Thyroid gland (tissue), 4 donors: Measurements from ENCODE around the gene MAK. TPM values are rescaled to one million over a fixed set of nuclear protein-coding genes. Genes with fewer than 3 reads are reported as not detected.
"Not testable (repeated sequence)": the region's sequence is repeated elsewhere in the genome, so short reads cannot be mapped to it uniquely, and the experiment has no call there.

ENCODE experiments used
- DNase-seq, 2 donors: peaks; one replicate each; pipeline ENCODE4 v3.0.0-alpha.2; 2019
- H3K27ac ChIP-seq, 3 donors: fragments of 200-600 bp; sonication (generic); 1 replicate in 2 of 3; 2 replicates in 1 of 3; pipeline ENCODE4 v1.5.1; 2016 to 2019; ENCODE audit warnings: mild to moderate bottlenecking in 1 of 3, moderate library complexity in 1 of 3
- H3K27me3 ChIP-seq: fragments of 200-600 bp; sonication (generic); one replicate; pipeline ENCODE4 v1.5.1; 2019
- H3K36me3 ChIP-seq, 2 donors: fragments of 200-600 bp; sonication (generic); one replicate each; pipeline ENCODE4 v1.5.1; 2016 to 2019
- H3K4me1 ChIP-seq, 2 donors: fragments of 200-600 bp; sonication (generic); one replicate each; pipeline ENCODE4 v1.5.1; 2017 to 2019
- H3K4me3 ChIP-seq, 3 donors: fragments of 200-600 bp; sonication (generic); replicated peaks in 1 of 3; 1 replicate in 2 of 3; 2 replicates in 1 of 3; pipeline ENCODE4 v1.5.1; 2016; ENCODE audit warnings: mild to moderate bottlenecking in 1 of 3
- H3K9me3 ChIP-seq: fragments of 200-600 bp; sonication (generic); one replicate; pipeline ENCODE4 v1.5.1; 2017
- POLR2A ChIP-seq, 2 donors: fragments of 450-650 bp; IDR thresholded peaks; one replicate each; pipeline ENCODE4 v1.6.1; 2017; ENCODE audit warnings: antibody characterized with exemption in 2 of 2, mild to moderate bottlenecking in 2 of 2, moderate library complexity in 1 of 2
- WGBS, 2 donors: methylation state at CpG; one replicate each; pipeline ENCODE4 v1.1.5; 2017; 5-methylcytosine and 5-hydroxymethylcytosine counted together
- intact Hi-C: fragments of 100-400 bp; cut with DNase I; formaldehyde crosslinking; loops from one replicate; pipeline ENCODE4 v1.15.1; 2023
- total RNA-seq, 4 donors: library from RNA; depleted of rRNA; stranded (reverse); fragments of >200 nt; gene quantifications; one replicate each; pipeline ENCODE4 v1.2.3, GENCODE V29; 2016
- TF ChIP-seq, protein P1 (sequence below), 6 experiments: fragments of 200-600 bp in 3 of 6; fragments of 450-650 bp in 3 of 6; sonication (generic) in 3 of 6; IDR thresholded peaks; one replicate each; pipeline ENCODE4 v1.5.1; 2016 to 2019; ENCODE audit warnings: antibody characterized with exemption in 6 of 6, mild to moderate bottlenecking in 2 of 6, inconsistent platforms in 1 of 6, moderate library complexity in 1 of 6

The MAK gene
- total RNA-seq, 4 donors from 2014 or later: 0.21 TPM; not detected in 3

DNA sequence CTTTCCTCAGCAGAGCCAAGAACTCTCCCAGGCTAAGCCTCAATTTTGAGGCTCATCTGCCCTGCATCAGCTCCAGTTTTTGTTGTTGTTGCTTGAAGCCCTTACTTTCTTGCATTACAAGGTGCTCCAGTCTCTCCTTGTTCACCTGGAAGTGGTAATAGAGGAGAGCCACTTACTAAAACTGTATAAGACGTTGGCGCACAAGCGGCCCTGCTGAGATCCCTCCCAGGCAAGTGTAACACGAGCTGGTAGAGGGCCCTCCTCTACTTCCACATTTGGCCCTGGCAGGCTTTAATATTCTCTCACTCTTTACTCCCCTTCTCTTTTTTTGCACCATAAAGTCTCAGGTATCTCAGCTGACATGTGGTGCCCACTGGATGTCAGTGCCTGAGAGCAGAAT is 24.0 kb upstream of the MAK start:
- H3K27ac ChIP-seq: no peak overlapping the region
- intact Hi-C loops: no loop called here
- H3K9me3 ChIP-seq: no peaks in the 10 kb centered on the region
- no peaks in the 10 kb centered on the region for H3K27me3 ChIP-seq
- H3K36me3 ChIP-seq: no peaks in the 10 kb centered on the region
- 81 to 86% methylated on average over 4 of the region's 4 CpGs for WGBS, 2 donors
- TF ChIP-seq POLR2A (IDR thresholded peaks at IDR 0.05): no peak
- TF ChIP-seq, protein P1, sequence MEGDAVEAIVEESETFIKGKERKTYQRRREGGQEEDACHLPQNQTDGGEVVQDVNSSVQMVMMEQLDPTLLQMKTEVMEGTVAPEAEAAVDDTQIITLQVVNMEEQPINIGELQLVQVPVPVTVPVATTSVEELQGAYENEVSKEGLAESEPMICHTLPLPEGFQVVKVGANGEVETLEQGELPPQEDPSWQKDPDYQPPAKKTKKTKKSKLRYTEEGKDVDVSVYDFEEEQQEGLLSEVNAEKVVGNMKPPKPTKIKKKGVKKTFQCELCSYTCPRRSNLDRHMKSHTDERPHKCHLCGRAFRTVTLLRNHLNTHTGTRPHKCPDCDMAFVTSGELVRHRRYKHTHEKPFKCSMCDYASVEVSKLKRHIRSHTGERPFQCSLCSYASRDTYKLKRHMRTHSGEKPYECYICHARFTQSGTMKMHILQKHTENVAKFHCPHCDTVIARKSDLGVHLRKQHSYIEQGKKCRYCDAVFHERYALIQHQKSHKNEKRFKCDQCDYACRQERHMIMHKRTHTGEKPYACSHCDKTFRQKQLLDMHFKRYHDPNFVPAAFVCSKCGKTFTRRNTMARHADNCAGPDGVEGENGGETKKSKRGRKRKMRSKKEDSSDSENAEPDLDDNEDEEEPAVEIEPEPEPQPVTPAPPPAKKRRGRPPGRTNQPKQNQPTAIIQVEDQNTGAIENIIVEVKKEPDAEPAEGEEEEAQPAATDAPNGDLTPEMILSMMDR (IDR thresholded peaks at IDR 0.05): no peak
- no peak overlapping the region for H3K4me3 ChIP-seq
- no peak for DNase-seq
- peaks cover 0 to 3% of the 10 kb centered on the region in 2 donors for H3K4me1 ChIP-seq

DNA sequence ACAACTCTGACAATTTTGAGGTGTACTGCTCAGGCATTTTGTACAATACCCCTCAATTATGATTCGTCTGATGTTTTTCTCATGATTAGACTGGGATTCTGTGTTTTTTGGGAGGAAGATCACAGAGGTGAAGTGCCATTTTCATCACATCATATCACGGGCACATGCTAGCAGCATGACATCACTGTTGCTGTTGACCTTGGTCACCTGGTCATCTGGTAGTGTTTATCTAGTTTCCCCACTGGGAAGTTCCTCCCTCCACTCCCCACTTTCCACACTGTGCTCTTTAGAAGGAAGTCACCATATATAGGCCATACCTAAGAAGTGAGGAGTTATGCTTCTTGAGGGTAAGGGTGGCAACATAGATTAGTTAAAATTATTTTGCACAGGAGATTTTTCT is 22.7 kb upstream of the MAK start:
- Histone ChIP-seq H3K27ac (no peak overlapping the region), H3K4me1 (peaks cover 0 to 3% of the 10 kb centered on the region in 2 donors), H3K36me3 (no peaks in the 10 kb centered on the region), H3K9me3 (no peaks in the 10 kb centered on the region), H3K27me3 (no peaks in the 10 kb centered on the region), H3K4me3 (no peak overlapping the region)
- TF ChIP-seq, protein P1 (IDR thresholded peaks at IDR 0.05): no peak
- TF ChIP-seq POLR2A (IDR thresholded peaks at IDR 0.05): no peak
- no peak for DNase-seq
- WGBS, 2 donors: 92 to 94% methylated on average over 2 of the region's 2 CpGs
- intact Hi-C loops: no loop called here

DNA sequence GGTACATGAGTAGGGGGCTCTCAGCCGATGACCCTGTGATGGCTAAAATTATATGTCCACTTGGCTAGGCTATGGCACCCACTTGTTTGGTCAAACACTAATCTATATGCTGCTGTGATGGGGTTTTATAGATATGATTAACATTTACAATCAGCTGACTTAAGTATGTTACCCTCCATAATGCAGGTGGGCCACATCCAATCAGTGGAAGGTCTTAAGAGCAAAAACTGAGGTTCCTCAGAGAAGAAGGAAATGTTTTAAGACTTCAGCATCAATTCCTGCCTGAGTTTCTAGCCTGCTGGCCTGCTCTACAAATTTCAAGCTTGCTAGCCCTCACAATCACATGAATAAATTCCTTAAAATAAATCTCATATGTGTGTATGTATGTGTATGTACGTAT is 18.9 kb upstream of the MAK start:
- intact Hi-C loops: no loop called here
- 94 to 97% methylated on average over 2 of the region's 2 CpGs for WGBS, 2 donors

DNA sequence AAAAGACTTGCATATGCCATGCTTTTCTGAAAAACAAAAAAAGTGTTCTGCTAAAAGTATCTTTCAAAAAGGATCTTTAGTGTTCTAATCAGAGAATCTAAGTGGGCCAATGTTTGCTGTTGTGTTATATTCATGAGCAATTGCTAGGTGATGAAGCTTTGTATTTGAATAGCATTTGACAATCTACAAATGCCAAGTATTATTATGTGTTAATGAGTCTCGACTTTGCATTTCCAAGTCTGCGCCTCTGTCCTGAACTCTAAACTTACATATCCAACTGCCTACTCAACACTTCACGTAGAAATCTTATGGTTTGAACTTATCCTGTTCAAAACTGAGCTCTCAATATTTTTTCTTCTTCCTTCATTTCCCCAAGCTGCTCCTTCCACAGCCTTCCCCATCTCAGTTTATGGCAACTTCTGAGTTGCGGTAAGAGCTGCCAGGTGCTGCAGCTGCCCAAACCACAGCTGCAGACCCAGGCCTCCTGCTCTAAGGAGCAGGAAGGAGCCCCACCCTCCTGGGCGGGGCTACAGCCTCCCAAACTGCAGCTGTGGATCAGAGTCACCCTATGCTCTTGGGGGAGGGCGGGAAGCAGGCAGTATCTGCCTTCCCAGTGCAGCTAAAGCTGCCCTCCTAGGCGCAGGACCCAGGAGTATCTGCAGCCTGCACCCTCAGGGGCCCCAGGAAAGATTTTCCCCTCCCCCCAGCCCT is 16.7 kb upstream of the MAK start:
- 85 to 88% methylated on average over 7 of the region's 7 CpGs for WGBS, 2 donors
- intact Hi-C loops: no loop called here
- no peak overlapping the region for H3K4me3 ChIP-seq
- H3K4me1 ChIP-seq: peaks cover 0 to 6% of the 10 kb centered on the region in 2 donors
- H3K27ac ChIP-seq: no peak overlapping the region
- TF ChIP-seq, protein P1 (IDR thresholded peaks at IDR 0.05): no peak
- H3K27me3 ChIP-seq: no peaks in the 10 kb centered on the region
- no peaks in the 10 kb centered on the region for H3K9me3 ChIP-seq
- DNase-seq: no peak
- no peaks in the 10 kb centered on the region for H3K36me3 ChIP-seq

More for the DNA sequence above, 18.9 kb upstream of the MAK start:
- TF ChIP-seq, protein P1 (IDR thresholded peaks at IDR 0.05): no peak
- TF ChIP-seq POLR2A (IDR thresholded peaks at IDR 0.05): no peak
- no peaks in the 10 kb centered on the region for H3K36me3 ChIP-seq
- H3K4me3 ChIP-seq: no peak overlapping the region
- H3K4me1 ChIP-seq: peaks cover 0 to 3% of the 10 kb centered on the region in 2 donors
- no peaks in the 10 kb centered on the region for H3K9me3 ChIP-seq
- no peak overlapping the region for H3K27ac ChIP-seq
- H3K27me3 ChIP-seq: no peaks in the 10 kb centered on the region
- no peak for DNase-seq

DNA sequence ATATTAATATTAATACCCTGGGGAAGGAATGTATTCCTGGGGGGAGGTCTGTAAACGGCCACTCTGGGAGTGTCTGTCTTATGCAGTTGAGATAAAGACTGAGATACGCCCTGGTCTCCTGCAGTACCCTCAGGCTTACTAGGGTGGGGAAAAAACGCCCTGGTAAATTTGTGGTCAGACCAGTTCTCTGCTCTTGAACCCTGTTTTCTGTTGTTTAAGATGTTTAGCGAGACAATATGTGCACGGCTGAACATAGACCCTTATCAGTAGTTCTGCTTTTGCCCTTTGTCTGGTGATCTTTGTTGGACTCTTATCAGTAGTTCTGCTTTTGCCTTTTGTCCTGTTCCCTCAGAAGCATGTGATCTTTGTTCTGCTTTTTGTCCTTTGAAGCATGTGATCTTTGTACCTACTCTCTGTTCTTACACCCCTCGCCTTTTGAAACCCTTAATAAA is 15.5 kb upstream of the MAK start:
- H3K9me3 ChIP-seq, H3K27me3 ChIP-seq, H3K27ac ChIP-seq, intact Hi-C loops, H3K4me1 ChIP-seq, DNase-seq, H3K4me3 ChIP-seq, H3K36me3 ChIP-seq: not testable (repeated sequence)
- 90 to 98% methylated on average over 6 of the region's 6 CpGs for WGBS, 2 donors
